ENCODE measurements around the gene USH1C.

DNA sequence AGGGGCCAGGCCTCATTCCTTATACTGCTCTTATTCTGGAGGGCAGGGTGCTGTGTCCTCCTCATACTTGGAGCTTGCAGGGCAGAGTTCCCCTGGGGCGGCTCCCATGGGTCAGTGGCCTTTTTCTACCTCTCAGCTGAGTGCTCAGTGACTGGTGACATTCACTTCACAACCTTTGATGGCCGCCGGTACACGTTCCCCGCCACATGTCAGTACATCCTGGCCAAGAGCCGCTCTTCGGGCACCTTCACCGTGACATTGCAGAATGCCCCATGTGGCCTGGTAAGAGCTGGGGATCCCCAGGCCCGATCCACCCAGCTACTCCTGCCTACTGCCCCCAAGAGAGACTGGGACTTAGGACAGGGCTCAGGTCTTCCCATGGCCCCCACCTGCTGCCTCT lies 17.3 kb upstream of the USH1C start:
- TF ChIP-seq, protein P1, sequence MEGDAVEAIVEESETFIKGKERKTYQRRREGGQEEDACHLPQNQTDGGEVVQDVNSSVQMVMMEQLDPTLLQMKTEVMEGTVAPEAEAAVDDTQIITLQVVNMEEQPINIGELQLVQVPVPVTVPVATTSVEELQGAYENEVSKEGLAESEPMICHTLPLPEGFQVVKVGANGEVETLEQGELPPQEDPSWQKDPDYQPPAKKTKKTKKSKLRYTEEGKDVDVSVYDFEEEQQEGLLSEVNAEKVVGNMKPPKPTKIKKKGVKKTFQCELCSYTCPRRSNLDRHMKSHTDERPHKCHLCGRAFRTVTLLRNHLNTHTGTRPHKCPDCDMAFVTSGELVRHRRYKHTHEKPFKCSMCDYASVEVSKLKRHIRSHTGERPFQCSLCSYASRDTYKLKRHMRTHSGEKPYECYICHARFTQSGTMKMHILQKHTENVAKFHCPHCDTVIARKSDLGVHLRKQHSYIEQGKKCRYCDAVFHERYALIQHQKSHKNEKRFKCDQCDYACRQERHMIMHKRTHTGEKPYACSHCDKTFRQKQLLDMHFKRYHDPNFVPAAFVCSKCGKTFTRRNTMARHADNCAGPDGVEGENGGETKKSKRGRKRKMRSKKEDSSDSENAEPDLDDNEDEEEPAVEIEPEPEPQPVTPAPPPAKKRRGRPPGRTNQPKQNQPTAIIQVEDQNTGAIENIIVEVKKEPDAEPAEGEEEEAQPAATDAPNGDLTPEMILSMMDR (IDR thresholded peaks at IDR 0.05), result no peak
- TF ChIP-seq POLR2A (IDR thresholded peaks at IDR 0.05) (no peak), POLR2AphosphoS5 (IDR thresholded peaks at IDR 0.05) (no peak)

All from gastroesophageal sphincter (tissue), 3 donors.